Testis (tissue), 2 donors: ENCODE measurements around the gene APLF.

ENCODE experiments used
- CTCF ChIP-seq, 3 experiments: fragments of 450-650 bp in 2 of 3; fragments of 200-600 bp in 1 of 3; sonication (generic) in 1 of 3; IDR thresholded peaks; one replicate each; pipeline ENCODE4 v1.5.1; 2016 to 2019; ENCODE audit warnings: antibody characterized with exemption in 3 of 3, mild to moderate bottlenecking in 2 of 3, moderate library complexity in 1 of 3
- POLR2A ChIP-seq: fragments of 450-650 bp; IDR thresholded peaks from one replicate; pipeline ENCODE4 v1.6.1; 2017; ENCODE audit warnings: antibody characterized with exemption, mild to moderate bottlenecking, moderate library complexity

GRCh38 chr2:68568116-68568515 is 100.7 kb downstream of the APLF start:
- no peak for TF ChIP-seq CTCF (IDR thresholded peaks at IDR 0.05)
- TF ChIP-seq POLR2A: no peak
